Activated CD4-positive, alpha-beta T cell treated with anti-CD3 and anti-CD28 coated beads, Interleukin-2, amount 10 ng/mL, durations not matched to agents 7 days and 5 days (primary cell): ENCODE data around the gene SMARCA4. TPM values are rescaled to one million over a fixed set of nuclear protein-coding genes. Genes with fewer than 3 reads are reported as not detected.
"Not testable (repeated sequence)": the region's sequence is repeated elsewhere in the genome, so short reads cannot be mapped to it uniquely, and the experiment has no call there.

ENCODE experiments used
- CTCF ChIA-PET: fragments of 350-600 bp; sonication (Branson Sonifier 250); formaldehyde crosslinking; loops from one replicate; lab custom pipeline; 2021; ENCODE audit warnings: antibody characterized with exemption; lab: Charles Lee
- POLR2A ChIA-PET: fragments of 350-600 bp; sonication (Branson Sonifier 250); formaldehyde crosslinking; loops from one replicate; lab custom pipeline; 2021; ENCODE audit warnings: antibody characterized with exemption; lab: Charles Lee
- DNase-seq: peaks from one replicate; pipeline ENCODE4 v3.0.0-alpha.2; 2020
- H3K27ac Mint-ChIP-seq: one replicate; pipeline ENCODE4 v1.8.0; 2021; ENCODE audit warnings: mild to moderate bottlenecking, moderate library complexity, mixed read lengths
- H3K27me3 Mint-ChIP-seq: one replicate; pipeline ENCODE4 v1.8.0; 2021; ENCODE audit warnings: mixed read lengths
- H3K36me3 Mint-ChIP-seq: one replicate; pipeline ENCODE4 v1.8.0; 2021; ENCODE audit warnings: low read depth, mixed read lengths
- H3K4me1 Mint-ChIP-seq: one replicate; pipeline ENCODE4 v1.8.0; 2021; ENCODE audit warnings: mixed read lengths
- H3K4me3 Mint-ChIP-seq: one replicate; pipeline ENCODE4 v1.8.0; 2021; ENCODE audit warnings: mild to moderate bottlenecking, moderate library complexity, mixed read lengths
- H3K9me3 Mint-ChIP-seq: one replicate; pipeline ENCODE4 v1.8.0; 2021; ENCODE audit warnings: mixed read lengths
- total RNA-seq, 2 experiments: library from RNA; stranded (reverse); gene quantifications; one replicate each; pipeline ENCODE4 v1.2.3, GENCODE V29; 2021

The SMARCA4 gene
- total RNA-seq, 2 experiments from 2014 or later = 111 to 115 TPM

GRCh38 chr19:11058246-11059030, 97.6 kb downstream of the SMARCA4 start:
- no peak for DNase-seq
- POLR2A ChIA-PET = no interaction called here
- Mint-ChIP-seq H3K4me3 (no peak overlapping the region), H3K27ac (no peak overlapping the region), H3K4me1 (no peaks in the 10 kb centered on the region), H3K9me3 (no peaks in the 10 kb centered on the region), H3K36me3 (peaks cover 6% of the 10 kb centered on the region), H3K27me3 (no peaks in the 10 kb centered on the region)
- CTCF ChIA-PET = no interaction called here

- H3K27ac Mint-ChIP-seq = no peak overlapping the region
Measured at GRCh38 chr19:11059511-11060358, 98.9 kb downstream of the SMARCA4 start.

DNA sequence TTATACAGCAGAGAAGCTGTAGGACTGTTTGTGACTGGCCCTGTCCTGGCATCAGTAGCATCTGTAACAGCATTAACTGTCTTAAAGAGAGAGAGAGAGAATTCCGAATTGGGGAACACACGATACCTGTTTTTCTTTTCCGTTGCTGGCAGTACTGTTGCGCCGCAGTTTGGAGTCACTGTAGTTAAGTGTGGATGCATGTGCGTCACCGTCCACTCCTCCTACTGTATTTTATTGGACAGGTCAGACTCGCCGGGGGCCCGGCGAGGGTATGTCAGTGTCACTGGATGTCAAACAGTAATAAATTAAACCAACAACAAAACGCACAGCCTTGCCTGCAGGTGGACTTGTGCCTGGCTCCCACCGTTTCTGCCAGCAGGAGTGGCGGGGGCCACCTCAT, 101.1 kb downstream of the SMARCA4 start:
- Mint-ChIP-seq H3K9me3 (no peaks in the 10 kb centered on the region), H3K27ac (peak overlapping the region; percentile 19), H3K27me3 (no peaks in the 10 kb centered on the region), H3K4me3 (no peak overlapping the region), H3K36me3 (peaks cover 17% of the 10 kb centered on the region), H3K4me1 (no peaks in the 10 kb centered on the region)
- POLR2A ChIA-PET = no interaction called here
- no peak for DNase-seq
- CTCF ChIA-PET = interaction anchor here (1.3 kb wide), 1 partner anchor 90 kb away, joined by 5 read pairs; no protein-coding TSS in a partner anchor

More at GRCh38 chr19:11059511-11060358, 98.9 kb downstream of the SMARCA4 start:
- Mint-ChIP-seq H3K4me1 (no peaks in the 10 kb centered on the region), H3K9me3 (no peaks in the 10 kb centered on the region), H3K36me3 (peaks cover 6% of the 10 kb centered on the region), H3K27me3 (no peaks in the 10 kb centered on the region), H3K4me3 (no peak overlapping the region)
- no peak for DNase-seq
- POLR2A ChIA-PET = no interaction called here
- CTCF ChIA-PET = no interaction called here

DNA sequence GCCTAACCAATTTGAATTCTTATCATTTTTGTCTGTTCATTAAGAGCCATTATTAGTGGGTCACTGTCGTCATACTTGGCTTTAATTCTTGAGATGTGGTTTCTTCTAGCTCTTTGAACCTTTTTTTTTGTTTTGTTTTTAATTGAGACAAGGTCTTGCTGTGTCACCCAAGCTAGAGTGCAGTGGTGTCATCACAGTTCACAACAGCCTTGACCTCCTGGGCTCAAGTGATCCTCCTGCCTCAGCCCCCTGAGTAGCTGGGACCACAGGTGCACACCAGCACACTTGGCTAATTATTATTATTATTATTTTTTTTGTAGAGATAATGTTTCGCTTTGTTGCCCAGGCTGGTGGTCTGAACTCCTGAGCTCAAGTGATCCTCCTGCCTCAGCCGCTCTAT, 102.6 kb downstream of the SMARCA4 start:
- Mint-ChIP-seq H3K4me1 (no peaks in the 10 kb centered on the region), H3K27ac (no peak overlapping the region)

GRCh38 chr19:11064831-11065303, 104.0 kb downstream of the SMARCA4 start:
- Mint-ChIP-seq H3K4me1 (peaks cover 6% of the 10 kb centered on the region), H3K9me3 (no peaks in the 10 kb centered on the region), H3K27me3 (no peaks in the 10 kb centered on the region), H3K27ac (no peak overlapping the region), H3K36me3 (peaks cover 24% of the 10 kb centered on the region), H3K4me3 (no peak overlapping the region)
- DNase-seq = no peak
- ChIA-PET POLR2A (no interaction called here), CTCF (interaction anchor here (0.8 to 1.1 kb wide), 2 partner anchors 15 to 142 kb away, joined by 3 read pairs; no protein-coding TSS in a partner anchor)

More for the DNA sequence above, 102.6 kb downstream of the SMARCA4 start:
- ChIA-PET CTCF (interaction anchor here (1.1 to 1.3 kb wide), 3 partner anchors 16 to 184 kb away, joined by 3 to 5 read pairs (median 3); no protein-coding TSS in a partner anchor), POLR2A (interaction anchor here (0.6 kb wide), 1 partner anchor 105 kb away, joined by 4 read pairs; no protein-coding TSS in a partner anchor)
- peaks cover 24% of the 10 kb centered on the region for H3K36me3 Mint-ChIP-seq
- DNase-seq = no peak
- no peaks in the 10 kb centered on the region for H3K27me3 Mint-ChIP-seq
- no peak overlapping the region for H3K4me3 Mint-ChIP-seq
- H3K9me3 Mint-ChIP-seq = no peaks in the 10 kb centered on the region

DNA sequence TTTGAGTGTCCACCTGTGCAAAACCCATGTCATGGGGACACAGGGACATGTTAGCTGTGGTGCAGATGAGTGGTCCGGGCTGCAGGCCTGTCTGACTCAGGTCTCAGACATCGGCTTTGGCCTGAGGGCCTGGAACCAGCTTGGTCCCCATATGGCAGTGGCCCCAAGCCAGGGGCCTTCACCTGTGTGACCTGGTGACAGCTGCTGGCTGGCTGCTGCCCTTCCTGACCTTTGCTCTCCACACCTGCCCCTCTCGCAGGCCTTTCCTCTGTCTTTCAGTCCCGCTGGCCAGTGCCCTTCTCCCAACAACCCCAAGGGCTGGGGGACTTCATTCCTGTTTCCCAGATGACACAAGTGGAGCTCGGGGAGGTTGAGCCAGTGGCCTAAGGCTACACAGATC, 105.5 kb downstream of the SMARCA4 start:
- no peaks in the 10 kb centered on the region for H3K9me3 Mint-ChIP-seq
- H3K27me3 Mint-ChIP-seq = no peaks in the 10 kb centered on the region
- CTCF ChIA-PET = interaction anchor here (0.5 to 1.3 kb wide), 3 partner anchors 31 to 1093 kb away, joined by 3 read pairs; no protein-coding TSS in a partner anchor
- H3K36me3 Mint-ChIP-seq = peaks cover 22% of the 10 kb centered on the region
- peaks cover 6% of the 10 kb centered on the region for H3K4me1 Mint-ChIP-seq
- DNase-seq = no peak
- no peak overlapping the region for H3K27ac Mint-ChIP-seq
- POLR2A ChIA-PET = no interaction called here
- H3K4me3 Mint-ChIP-seq = no peak overlapping the region

GRCh38 chr19:11067356-11068113, 106.7 kb downstream of the SMARCA4 start:
- CTCF ChIA-PET = interaction anchor here (1.1 to 1.3 kb wide), 3 partner anchors 32 to 56 kb away, joined by 3 read pairs; no protein-coding TSS in a partner anchor

DNA sequence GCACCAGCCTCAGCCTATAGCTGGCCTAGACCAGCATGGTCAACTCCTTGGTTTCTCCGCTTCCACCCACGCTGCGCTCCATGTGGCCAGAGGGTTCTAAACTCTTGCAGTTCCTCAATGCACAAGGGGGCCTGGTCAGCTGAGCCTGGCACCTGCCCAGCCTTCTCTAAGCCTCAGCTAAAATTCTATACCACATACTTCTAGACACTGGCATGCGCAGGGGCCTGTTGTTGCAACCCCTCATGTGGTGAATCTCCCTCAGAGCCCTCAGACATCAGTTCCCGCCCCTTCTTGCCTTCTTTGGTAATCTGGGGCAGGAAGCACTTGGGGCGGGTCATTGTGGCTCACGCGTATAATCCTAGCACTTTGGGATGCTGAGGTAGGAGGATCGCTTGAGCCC, 108.7 kb downstream of the SMARCA4 start:
- ChIA-PET CTCF (no interaction called here), POLR2A (no interaction called here)
- no peak for DNase-seq
- H3K27ac Mint-ChIP-seq = no peak overlapping the region
- H3K36me3 Mint-ChIP-seq = peaks cover 20% of the 10 kb centered on the region
- H3K4me1 Mint-ChIP-seq = peaks cover 12% of the 10 kb centered on the region
- H3K9me3 Mint-ChIP-seq = no peaks in the 10 kb centered on the region
- H3K4me3 Mint-ChIP-seq = no peak overlapping the region
- H3K27me3 Mint-ChIP-seq = no peaks in the 10 kb centered on the region

More at GRCh38 chr19:11067356-11068113, 106.7 kb downstream of the SMARCA4 start:
- no peaks in the 10 kb centered on the region for H3K9me3 Mint-ChIP-seq
- POLR2A ChIA-PET = interaction anchor here (0.6 kb wide), 1 partner anchor 50 kb away, joined by 7 read pairs; no protein-coding TSS in a partner anchor
- H3K27me3 Mint-ChIP-seq = no peaks in the 10 kb centered on the region
- H3K36me3 Mint-ChIP-seq = peaks cover 20% of the 10 kb centered on the region
- DNase-seq = no peak
- H3K4me1 Mint-ChIP-seq = peaks cover 6% of the 10 kb centered on the region
- no peak overlapping the region for H3K4me3 Mint-ChIP-seq
- H3K27ac Mint-ChIP-seq = no peak overlapping the region

GRCh38 chr19:11070123-11070522, 109.3 kb downstream of the SMARCA4 start:
- DNase-seq = no peak
- CTCF ChIA-PET = interaction anchor here (0.6 to 0.7 kb wide), 3 partner anchors 18 to 119 kb away, joined by 3 to 4 read pairs (median 4); no protein-coding TSS in a partner anchor
- POLR2A ChIA-PET = no interaction called here
- Mint-ChIP-seq H3K4me3 (no peak overlapping the region), H3K27ac (no peak overlapping the region), H3K36me3 (peaks cover 16% of the 10 kb centered on the region), H3K4me1 (peaks cover 15% of the 10 kb centered on the region), H3K27me3 (no peaks in the 10 kb centered on the region), H3K9me3 (no peaks in the 10 kb centered on the region)

DNA sequence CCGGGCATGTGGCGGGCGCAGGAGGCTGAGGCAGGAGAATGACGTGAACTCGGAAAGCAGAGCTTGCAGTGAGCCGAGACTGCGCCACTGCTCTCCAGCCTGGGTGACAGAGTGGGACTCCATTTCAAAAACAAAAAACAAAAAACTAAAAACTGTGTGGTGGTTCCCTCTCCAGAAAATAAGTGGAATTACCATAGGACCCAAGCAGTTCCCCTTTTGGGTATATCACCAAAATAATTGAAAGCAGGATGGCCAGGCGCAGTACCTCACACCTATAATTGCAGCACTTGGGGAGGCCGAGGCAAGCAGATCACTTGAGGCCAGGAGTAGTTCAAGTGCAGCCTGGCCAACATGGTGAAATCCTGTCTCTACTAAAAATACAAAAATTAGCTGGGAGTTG, 112.7 kb downstream of the SMARCA4 start:
- Mint-ChIP-seq H3K27me3 (no peaks in the 10 kb centered on the region), H3K36me3 (peaks cover 2% of the 10 kb centered on the region), H3K27ac (no peak overlapping the region), H3K9me3 (no peaks in the 10 kb centered on the region), H3K4me3 (no peak overlapping the region), H3K4me1 (peaks cover 15% of the 10 kb centered on the region)
- no peak for DNase-seq
- ChIA-PET POLR2A (no interaction called here), CTCF (no interaction called here)

DNA sequence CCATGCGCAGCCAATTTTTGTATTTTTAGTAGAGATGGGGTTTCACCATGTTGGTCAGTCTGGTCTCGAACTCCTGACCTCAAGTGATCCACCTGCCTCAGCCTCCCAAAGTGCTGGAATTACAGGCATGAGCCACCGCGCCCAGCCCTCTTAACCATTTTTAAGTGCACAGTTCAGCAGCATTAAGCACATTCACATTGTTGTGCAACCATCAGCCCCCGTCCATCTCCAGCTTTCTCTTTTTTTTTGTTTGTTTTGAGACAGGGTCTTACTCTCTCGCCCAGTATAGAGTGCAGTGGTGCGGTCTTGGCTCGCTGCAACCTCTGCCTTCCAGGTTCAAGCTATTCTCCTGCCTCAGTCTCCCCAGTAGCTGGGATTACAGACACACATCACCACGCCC, 116.0 kb downstream of the SMARCA4 start:
- CTCF ChIA-PET, H3K36me3 Mint-ChIP-seq, DNase-seq, H3K27ac Mint-ChIP-seq, H3K27me3 Mint-ChIP-seq, H3K9me3 Mint-ChIP-seq, H3K4me1 Mint-ChIP-seq, POLR2A ChIA-PET, H3K4me3 Mint-ChIP-seq: not testable (repeated sequence)

DNA sequence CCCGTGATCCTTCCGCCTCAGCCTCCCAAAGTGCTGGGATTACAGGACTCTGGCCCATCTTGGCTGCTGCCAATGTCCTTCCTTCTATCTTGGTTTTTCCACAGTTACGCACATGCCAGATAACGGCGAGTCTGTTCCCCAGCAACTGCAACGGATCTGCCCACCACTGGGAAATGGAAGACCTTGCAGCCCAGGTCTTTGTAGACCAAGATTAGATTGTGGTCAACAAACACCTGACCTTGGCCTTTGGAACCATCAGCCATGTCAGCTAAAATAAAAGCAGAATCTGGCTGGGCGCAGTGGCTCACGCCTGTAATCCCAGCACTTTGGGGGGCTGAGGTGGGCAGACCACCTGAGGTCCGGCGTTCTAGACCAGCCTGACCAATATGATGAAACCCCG, 118.1 kb downstream of the SMARCA4 start:
- H3K4me3 Mint-ChIP-seq = no peak overlapping the region
- ChIA-PET CTCF (no interaction called here), POLR2A (no interaction called here)
- H3K9me3 Mint-ChIP-seq = no peaks in the 10 kb centered on the region
- no peaks in the 10 kb centered on the region for H3K36me3 Mint-ChIP-seq
- H3K27me3 Mint-ChIP-seq = no peaks in the 10 kb centered on the region
- no peak for DNase-seq
- H3K4me1 Mint-ChIP-seq = peaks cover 12% of the 10 kb centered on the region
- no peak overlapping the region for H3K27ac Mint-ChIP-seq
